CD4-positive, alpha-beta T cell treated with Interleukin-4 for 4 hours (primary cell): ENCODE measurements around the gene CKM.
"Not testable (repeated sequence)": the region's sequence is repeated elsewhere in the genome, so short reads cannot be mapped to it uniquely, and the experiment has no call there.

ENCODE experiments used
- DNase-seq: peaks from one replicate; pipeline ENCODE4 v3.0.0-alpha.2; 2020

The CKM gene

GRCh38 chr19:45348367-45349125 lies 25.9 kb upstream of the CKM start:
- no peak for DNase-seq

- no peak for DNase-seq
These were observed 25.1 kb upstream of the CKM start for GRCh38 chr19:45347570-45348366.

- no peak for DNase-seq
These were observed 23.8 kb upstream of the CKM start for GRCh38 chr19:45346449-45346848.

- no peak for DNase-seq
These were observed 22.8 kb upstream of the CKM start for GRCh38 chr19:45345506-45345860.

- no peak for DNase-seq
These were observed 22.2 kb upstream of the CKM start for GRCh38 chr19:45344621-45345505.

GRCh38 chr19:45342911-45343310 lies 20.2 kb upstream of the CKM start:
- no peak for DNase-seq

GRCh38 chr19:45340899-45341453 lies 18.3 kb upstream of the CKM start:
- no peak for DNase-seq

DNA sequence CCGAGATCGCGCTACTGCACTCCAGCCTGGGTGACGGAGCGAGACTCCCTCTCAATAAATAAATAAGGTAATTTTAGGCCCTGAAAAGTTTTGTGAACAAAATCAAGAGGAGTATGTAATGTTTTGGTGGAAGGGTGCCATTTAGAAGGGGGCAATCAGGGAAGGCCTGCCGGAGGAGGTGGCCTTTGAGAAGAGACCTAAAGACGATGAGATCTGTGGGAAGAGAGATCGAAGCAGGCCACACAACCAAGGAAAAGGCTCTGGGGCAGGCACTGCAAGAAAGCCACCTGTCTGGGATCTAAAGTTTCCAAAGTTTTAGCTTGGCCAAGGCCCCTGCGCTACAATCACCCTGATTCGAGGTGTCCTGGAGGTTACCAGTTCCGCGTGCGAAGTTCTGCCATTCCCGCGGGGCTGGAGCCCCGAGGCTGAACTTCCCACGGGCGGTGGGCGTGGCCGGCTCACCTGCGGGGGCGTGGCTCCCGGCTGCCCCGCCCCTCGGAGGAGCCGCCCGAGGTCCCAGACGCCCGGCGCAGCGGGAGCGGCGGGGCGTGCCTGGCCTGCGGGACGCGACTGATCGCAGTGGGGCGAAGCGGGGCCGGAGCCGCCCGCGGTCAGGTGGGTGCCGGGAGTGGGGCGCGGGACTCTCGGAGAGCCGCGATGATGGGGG lies 17.7 kb upstream of the CKM start, which contains the start of gene KLC3:
Gene KLC3 (plus strand): TSS at position 519 of the 667 bp plus-strand sequence. CDS start 4,792 bp downstream, outside the sequence.
- DNase-seq = no peak

- no peak for DNase-seq
These were observed 17.0 kb upstream of the CKM start for GRCh38 chr19:45339629-45340028.

GRCh38 chr19:45336696-45337251 lies 14.1 kb upstream of the CKM start:
- DNase-seq = no peak

GRCh38 chr19:45334881-45335280 lies 12.2 kb upstream of the CKM start:
- not testable (repeated sequence) for DNase-seq

- no peak for DNase-seq
These were observed 11.1 kb upstream of the CKM start for GRCh38 chr19:45333609-45334303.

DNA sequence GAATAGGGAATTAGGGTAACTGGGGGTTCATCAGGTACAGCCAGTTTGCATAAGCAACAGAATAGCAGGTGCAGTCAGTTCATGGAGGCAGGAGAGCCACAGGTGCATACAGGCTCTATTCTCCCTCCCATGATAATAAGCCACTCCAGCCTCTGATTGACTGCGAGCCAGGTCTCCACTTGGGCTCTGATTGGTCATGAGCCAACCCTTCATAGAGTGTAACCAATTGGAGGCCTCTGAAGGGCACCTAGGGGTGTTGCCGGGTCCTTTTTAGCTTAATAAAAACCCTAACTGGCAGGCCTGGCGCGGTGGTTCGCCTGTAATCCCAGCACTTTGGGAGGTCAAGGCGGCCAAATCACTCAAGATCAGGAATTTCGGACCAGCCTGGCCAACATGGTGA lies 8.7 kb upstream of the CKM start:
- no peak for DNase-seq

DNA sequence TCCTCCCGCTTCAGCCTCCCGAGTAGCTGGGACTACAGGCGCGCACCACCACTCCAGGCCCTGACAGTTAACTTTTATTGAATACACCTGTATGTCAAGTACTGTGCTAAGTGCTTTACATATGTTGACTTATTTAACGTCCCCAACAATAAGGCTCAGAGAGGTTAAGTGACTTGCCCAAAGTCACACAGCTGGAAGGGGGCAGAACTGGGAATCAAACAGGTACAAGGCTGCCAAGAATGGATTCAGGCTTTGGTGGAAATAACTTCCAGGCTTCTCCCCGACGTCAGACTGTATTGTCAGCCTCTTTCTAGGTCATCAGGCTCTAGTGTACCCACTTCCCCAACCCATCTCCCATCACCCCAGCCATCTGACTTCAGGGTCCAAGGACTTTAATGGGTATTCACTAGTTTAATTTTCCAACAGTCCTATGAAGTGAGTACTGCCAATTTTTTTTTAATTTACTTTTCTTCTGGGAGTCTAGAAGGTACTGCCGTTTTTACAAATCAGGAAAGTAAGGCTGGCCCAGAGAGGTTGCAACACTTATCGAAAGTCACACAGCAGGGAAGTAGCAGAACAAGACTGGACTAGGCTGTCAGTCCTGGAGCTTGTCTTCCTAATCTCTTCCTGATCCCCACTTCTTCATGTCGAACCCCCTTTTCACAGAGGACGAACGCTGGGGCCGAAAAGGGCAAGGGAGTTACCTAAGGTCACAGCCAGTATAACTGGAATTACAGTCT lies 4.9 kb upstream of the CKM start:
- no peak for DNase-seq

DNA sequence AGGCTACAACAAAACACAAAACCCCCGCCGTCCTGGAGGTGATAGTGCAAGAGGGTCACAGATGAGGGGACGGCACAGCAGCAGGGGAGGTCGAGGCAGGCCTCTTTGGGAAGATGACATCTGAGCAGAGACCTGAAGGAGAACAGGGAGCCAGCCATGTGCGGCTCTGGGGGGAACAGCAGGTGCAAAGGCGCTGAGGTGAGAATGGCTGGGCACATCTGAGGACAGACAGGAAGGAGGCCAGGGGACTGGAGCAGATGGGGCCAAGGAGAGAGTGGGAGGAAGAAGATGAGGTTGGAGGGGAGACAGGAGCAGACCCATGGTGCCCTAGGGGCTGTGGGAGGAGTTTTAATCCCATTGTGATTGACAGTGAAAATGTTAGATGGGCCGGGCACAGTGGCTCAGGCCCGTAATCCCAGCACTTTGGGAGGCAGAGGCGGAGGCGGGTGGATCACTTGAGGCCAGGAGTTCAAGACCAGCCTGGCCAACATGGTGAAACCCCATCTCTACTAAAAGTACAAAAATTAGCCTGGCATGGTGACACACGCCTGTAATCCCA lies 1.8 kb upstream of the CKM start:
- no peak for DNase-seq

- no peak for DNase-seq
These were observed 1.0 kb upstream of the CKM start for GRCh38 chr19:45323671-45324081.

GRCh38 chr19:45322311-45322710 lies 364 bp downstream of the CKM start:
- DNase-seq = no peak

DNA sequence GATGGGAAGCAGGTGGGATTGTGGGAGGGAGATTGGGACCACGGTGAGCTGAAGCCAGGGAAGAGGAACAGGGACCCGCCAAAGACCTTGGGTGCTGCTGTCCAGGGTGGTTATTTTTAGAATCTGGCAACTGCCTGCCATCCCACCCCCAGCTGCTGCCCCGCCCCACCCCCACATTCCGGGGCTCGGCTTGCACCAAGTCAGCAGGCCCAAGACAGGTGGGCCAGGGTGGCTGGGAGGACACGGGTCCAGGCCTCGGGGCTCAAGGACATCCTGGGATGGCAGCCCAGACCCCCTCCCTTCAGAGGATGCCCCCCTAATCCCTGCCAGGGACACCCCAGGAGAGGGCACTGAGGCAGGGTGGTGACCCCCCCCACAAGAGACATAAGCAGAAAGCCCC lies 827 bp downstream of the CKM start:
- no peak for DNase-seq

- no peak for DNase-seq
These were observed 1.5 kb downstream of the CKM start for GRCh38 chr19:45320997-45321775.
